Suprapubic skin (tissue), 4 donors: Measurements from ENCODE around the gene DRC1.

ENCODE experiments used
- EP300 ChIP-seq: sonication (generic); formaldehyde crosslinking; IDR thresholded peaks from one replicate; pipeline ENCODE4 v1.6.1; 2017; ENCODE audit warnings: antibody characterized with exemption
- POLR2A ChIP-seq, 2 donors: fragments of 450-650 bp; IDR thresholded peaks; one replicate each; pipeline ENCODE4 v1.6.1; 2017; ENCODE audit warnings: antibody characterized with exemption in 2 of 2, mild to moderate bottlenecking in 2 of 2, moderate library complexity in 2 of 2
- POLR2AphosphoS5 ChIP-seq, 3 donors: sonication (generic); formaldehyde crosslinking; IDR thresholded peaks; one replicate each; pipeline ENCODE4 v1.6.1; 2017; ENCODE audit warnings: antibody characterized with exemption in 3 of 3
- TF ChIP-seq, protein P1 (sequence below), 2 donors: fragments of 200-600 bp in 1 of 2; fragments of 450-650 bp in 1 of 2; sonication (generic) in 1 of 2; IDR thresholded peaks; one replicate each; pipeline ENCODE4 v1.5.1; 2016 to 2019; ENCODE audit warnings: antibody characterized with exemption in 2 of 2, mild to moderate bottlenecking in 1 of 2, moderate library complexity in 1 of 2

DNA sequence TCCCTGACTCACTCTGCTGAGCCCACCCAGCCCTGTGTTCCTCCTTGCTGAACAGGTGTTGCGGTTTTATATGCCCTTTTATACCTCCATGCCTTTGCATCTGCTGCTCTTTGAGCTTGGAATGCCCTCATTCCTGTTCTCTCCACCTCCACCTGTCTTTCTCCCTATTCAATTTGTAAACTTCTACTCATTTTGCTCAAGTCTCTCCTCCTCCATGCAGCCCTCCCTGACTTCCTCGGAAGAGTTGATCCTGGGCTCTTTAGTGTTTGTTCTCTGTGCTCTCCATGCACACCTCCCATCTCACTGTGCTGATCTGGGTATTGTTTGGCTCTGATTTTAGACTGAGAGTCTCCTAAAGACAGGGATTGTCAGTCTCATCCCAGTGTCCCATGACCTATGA lies 83.4 kb downstream of the DRC1 start:
- TF ChIP-seq, protein P1, sequence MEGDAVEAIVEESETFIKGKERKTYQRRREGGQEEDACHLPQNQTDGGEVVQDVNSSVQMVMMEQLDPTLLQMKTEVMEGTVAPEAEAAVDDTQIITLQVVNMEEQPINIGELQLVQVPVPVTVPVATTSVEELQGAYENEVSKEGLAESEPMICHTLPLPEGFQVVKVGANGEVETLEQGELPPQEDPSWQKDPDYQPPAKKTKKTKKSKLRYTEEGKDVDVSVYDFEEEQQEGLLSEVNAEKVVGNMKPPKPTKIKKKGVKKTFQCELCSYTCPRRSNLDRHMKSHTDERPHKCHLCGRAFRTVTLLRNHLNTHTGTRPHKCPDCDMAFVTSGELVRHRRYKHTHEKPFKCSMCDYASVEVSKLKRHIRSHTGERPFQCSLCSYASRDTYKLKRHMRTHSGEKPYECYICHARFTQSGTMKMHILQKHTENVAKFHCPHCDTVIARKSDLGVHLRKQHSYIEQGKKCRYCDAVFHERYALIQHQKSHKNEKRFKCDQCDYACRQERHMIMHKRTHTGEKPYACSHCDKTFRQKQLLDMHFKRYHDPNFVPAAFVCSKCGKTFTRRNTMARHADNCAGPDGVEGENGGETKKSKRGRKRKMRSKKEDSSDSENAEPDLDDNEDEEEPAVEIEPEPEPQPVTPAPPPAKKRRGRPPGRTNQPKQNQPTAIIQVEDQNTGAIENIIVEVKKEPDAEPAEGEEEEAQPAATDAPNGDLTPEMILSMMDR (IDR thresholded peaks at IDR 0.05) = no peak
- TF ChIP-seq POLR2A (IDR thresholded peaks at IDR 0.05) (no peak), POLR2AphosphoS5 (IDR thresholded peaks at IDR 0.05) (no peak), EP300 (no peak)
